H1 (cell line): ENCODE measurements around the gene FSD1. TPM values are rescaled to one million over a fixed set of nuclear protein-coding genes. Genes with fewer than 3 reads are reported as not detected.

Experiments used
- ASH2L ChIP-seq: fragments of 200-600, 300-600 bp; sonication (generic); IDR thresholded peaks from one replicate; pipeline ENCODE4 v1.7.1; 2017; ENCODE audit warnings: low read length
- ATF2 ChIP-seq: IDR thresholded peaks from 2 replicates; pipeline ENCODE4 v1.6.1; 2012; ENCODE audit warnings: low read length, inconsistent platforms
- BCL11A ChIP-seq, 2 experiments: IDR thresholded peaks; one replicate each; pipeline ENCODE4 v1.6.1; 2011; ENCODE audit warnings: low read depth in 2 of 2, low read length in 2 of 2, mild to moderate bottlenecking in 2 of 2
- CBX5 ChIP-seq: fragments of 300-800, 300-1000 bp; sonication (generic); IDR thresholded peaks from 2 replicates; pipeline ENCODE4 v1.7.1; 2016; ENCODE audit warnings: antibody characterized with exemption, low read length, low read depth
- CBX8 ChIP-seq: fragments of 300-800, 300-1000 bp; sonication (generic); IDR thresholded peaks from 2 replicates; pipeline ENCODE4 v1.7.1; 2016; ENCODE audit warnings: low read depth, low read length, borderline replicate concordance
- CHD1 ChIP-seq: IDR thresholded peaks from 2 replicates; pipeline ENCODE4 v1.6.1; 2012; ENCODE audit warnings: low read depth, low read length, improper control_type of control experiment
- CREB1 ChIP-seq: IDR thresholded peaks from 2 replicates; pipeline ENCODE4 v1.6.1; 2012; ENCODE audit warnings: inconsistent platforms
- EGR1 ChIP-seq: IDR thresholded peaks from 2 replicates; pipeline ENCODE4 v1.6.1; 2011; ENCODE audit warnings: low read depth, low read length, borderline replicate concordance
- GABPA ChIP-seq: IDR thresholded peaks from 2 replicates; pipeline ENCODE4 v1.6.1; 2011; ENCODE audit warnings: mild to moderate bottlenecking, low read length, moderate library complexity, borderline replicate concordance; ENCODE audit not compliant: insufficient read depth
- GTF2F1 ChIP-seq: IDR thresholded peaks from 2 replicates; pipeline ENCODE4 v1.6.1; 2012; ENCODE audit warnings: low read depth, low read length, improper control_type of control experiment, borderline replicate concordance
- HDAC2 ChIP-seq, 2 experiments: fragments of 300-600 bp in 1 of 2; sonication (generic) in 1 of 2; IDR thresholded peaks; 2 replicates each; pipeline ENCODE4 v1.6.1; 2011 to 2012; ENCODE audit warnings: low read depth in 2 of 2, low read length in 2 of 2, mild to moderate bottlenecking in 2 of 2, moderate library complexity in 2 of 2, borderline replicate concordance in 1 of 2, inconsistent platforms in 1 of 2
- HDAC6 ChIP-seq: IDR thresholded peaks from one replicate; pipeline ENCODE4 v1.7.1; 2012; ENCODE audit warnings: low read depth, mild to moderate bottlenecking, inconsistent platforms, low read length, moderate library complexity
- KDM1A ChIP-seq: fragments of 200-600, 300-600 bp; sonication (generic); IDR thresholded peaks from 2 replicates; pipeline ENCODE4 v1.7.1; 2016; ENCODE audit warnings: mild to moderate bottlenecking, low read length, borderline replicate concordance
- POLR2AphosphoS5 ChIP-seq: IDR thresholded peaks from 2 replicates; pipeline ENCODE4 v1.6.1; 2011; ENCODE audit warnings: low read depth, low read length
- POU5F1 ChIP-seq: IDR thresholded peaks from 2 replicates; pipeline ENCODE4 v1.6.1; 2011; ENCODE audit warnings: low read depth, mild to moderate bottlenecking, low read length, moderate library complexity
- SIRT6 ChIP-seq: IDR thresholded peaks from one replicate; pipeline ENCODE4 v1.7.1; 2012; ENCODE audit warnings: low read length, inconsistent platforms
- SRF ChIP-seq: IDR thresholded peaks from 2 replicates; pipeline ENCODE4 v1.6.1; 2011; ENCODE audit warnings: mild to moderate bottlenecking, low read depth, low read length, moderate library complexity
- TBP ChIP-seq: IDR thresholded peaks from 2 replicates; pipeline ENCODE4 v1.6.1; 2011; ENCODE audit warnings: low read depth, low read length, improper control_type of control experiment
- TCF12 ChIP-seq: IDR thresholded peaks from 2 replicates; pipeline ENCODE4 v1.6.1; 2011; ENCODE audit warnings: low read depth, mild to moderate bottlenecking, low read length
- polyA plus RNA-seq, 7 experiments: library from polyadenylated mRNA; depleted of rRNA in 3 of 7; stranded (reverse) in 5 of 7; unstranded in 2 of 7; fragments of >200 nt in 5 of 7; fragments of 200-250 nt in 2 of 7; gene quantifications; 1 replicate in 5 of 7; 2 replicates in 1 of 7; 4 replicates in 1 of 7; pipeline versions ENCODE4 v1.2.1 to v1.2.3, GENCODE V29; 2011 to 2013; ENCODE audit warnings: missing spikeins in 2 of 7, mixed read lengths in 2 of 7
- total RNA-seq: library from RNA; stranded (reverse); fragmentation: NEBNext Ultra II Directional; extraction: Animal tissue kit (Norgen Biotek cat#: 25700); gene quantifications from 2 replicates; pipeline ENCODE4 v1.2.1, GENCODE V29; 2021
- TF ChIP-seq, protein P1 (sequence below): IDR thresholded peaks from 2 replicates; pipeline ENCODE4 v1.6.1; 2011; ENCODE audit warnings: low read length, improper control_type of control experiment
- TF ChIP-seq, protein P2 (sequence below): IDR thresholded peaks from 2 replicates; pipeline ENCODE4 v1.6.1; 2012; ENCODE audit warnings: inconsistent platforms
- TF ChIP-seq, protein P3 (sequence below): IDR thresholded peaks from 2 replicates; pipeline ENCODE4 v1.6.1; 2012; ENCODE audit warnings: inconsistent platforms

The FSD1 gene
- total and polyA plus RNA-seq, 2 of the 8 experiments (the other 6 are each of a cell fraction or from before 2014, with no cell fraction given), result 58.8 to 181 TPM

GRCh38 chr19:4304538-4305256, at the start of gene FSD1 (continued):
- TF ChIP-seq ATF2 (no peak), TBP (no peak), POU5F1 (no peak), GABPA (no peak), KDM1A (no peak), BCL11A (IDR thresholded peaks at IDR 0.05; ENCODE audit: low read depth in 2 of 2, low read length in 2 of 2) (no peak), HDAC6 (no peak), SIRT6 (no peak), TCF12 (no peak), EGR1 (no peak), CBX8 (no peak), ASH2L (no peak), CBX5 (no peak), CREB1 (no peak), GTF2F1 (no peak), POLR2AphosphoS5 (no peak), SRF (no peak), HDAC2 (IDR thresholded peaks at IDR 0.05; ENCODE audit: borderline replicate concordance in 1 of 2, low read depth in 2 of 2, low read length in 2 of 2) (no peak), CHD1 (no peak)
- TF ChIP-seq, protein P1, sequence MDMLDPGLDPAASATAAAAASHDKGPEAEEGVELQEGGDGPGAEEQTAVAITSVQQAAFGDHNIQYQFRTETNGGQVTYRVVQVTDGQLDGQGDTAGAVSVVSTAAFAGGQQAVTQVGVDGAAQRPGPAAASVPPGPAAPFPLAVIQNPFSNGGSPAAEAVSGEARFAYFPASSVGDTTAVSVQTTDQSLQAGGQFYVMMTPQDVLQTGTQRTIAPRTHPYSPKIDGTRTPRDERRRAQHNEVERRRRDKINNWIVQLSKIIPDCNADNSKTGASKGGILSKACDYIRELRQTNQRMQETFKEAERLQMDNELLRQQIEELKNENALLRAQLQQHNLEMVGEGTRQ, result no peak
- TF ChIP-seq, protein P2, sequence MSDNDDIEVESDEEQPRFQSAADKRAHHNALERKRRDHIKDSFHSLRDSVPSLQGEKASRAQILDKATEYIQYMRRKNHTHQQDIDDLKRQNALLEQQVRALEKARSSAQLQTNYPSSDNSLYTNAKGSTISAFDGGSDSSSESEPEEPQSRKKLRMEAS, result peak; percentile 29; the same call in 1 of the 2 replicates
- TF ChIP-seq, protein P3, sequence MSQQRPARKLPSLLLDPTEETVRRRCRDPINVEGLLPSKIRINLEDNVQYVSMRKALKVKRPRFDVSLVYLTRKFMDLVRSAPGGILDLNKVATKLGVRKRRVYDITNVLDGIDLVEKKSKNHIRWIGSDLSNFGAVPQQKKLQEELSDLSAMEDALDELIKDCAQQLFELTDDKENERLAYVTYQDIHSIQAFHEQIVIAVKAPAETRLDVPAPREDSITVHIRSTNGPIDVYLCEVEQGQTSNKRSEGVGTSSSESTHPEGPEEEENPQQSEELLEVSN, result peak; percentile 61; the same call in 1 of the 2 replicates
